Activated CD4-positive, alpha-beta T cell treated with anti-CD3 and anti-CD28 coated beads, Interleukin-2, amount 50 U/mL, for 24 hours (primary cell): Measurements from ENCODE around the gene CNTNAP3B.
"Not testable (repeated sequence)": the region's sequence is repeated elsewhere in the genome, so short reads cannot be mapped to it uniquely, and the experiment has no call there.

ENCODE experiments used
- DNase-seq, 2 donors: peaks; one replicate each; pipeline ENCODE4 v3.0.0-alpha.2; 2020; ENCODE audit warnings: low read depth in 1 of 2, low spot score in 1 of 2

Gene CNTNAP3B

GRCh38 chr9:41977965-41978600 is 151.1 kb downstream of the CNTNAP3B start:
- DNase-seq: not testable (repeated sequence)

GRCh38 chr9:41974906-41975305 is 154.3 kb downstream of the CNTNAP3B start:
- not testable (repeated sequence) for DNase-seq

GRCh38 chr9:41953007-41953406 is 176.2 kb downstream of the CNTNAP3B start:
- not testable (repeated sequence) for DNase-seq

DNA sequence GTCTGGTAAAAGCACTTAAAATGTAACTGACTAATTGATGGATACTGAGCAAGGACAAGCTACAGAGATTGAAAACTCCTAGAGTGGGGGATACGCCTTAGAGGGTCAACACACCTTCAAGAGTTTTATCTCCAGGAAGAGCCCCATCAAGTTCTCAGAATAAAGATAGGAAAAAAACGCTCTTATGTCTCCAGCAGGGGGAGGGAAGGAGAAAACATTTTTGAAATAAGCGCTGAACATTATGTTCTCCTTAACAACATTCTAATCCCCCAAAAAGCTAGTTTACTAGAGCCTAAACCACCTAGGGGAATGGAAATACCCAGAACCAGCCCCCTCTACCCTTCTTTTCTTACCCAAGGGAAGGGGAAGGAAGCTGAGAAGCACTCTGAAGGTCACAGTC is 187.5 kb downstream of the CNTNAP3B start:
- not testable (repeated sequence) for DNase-seq

DNA sequence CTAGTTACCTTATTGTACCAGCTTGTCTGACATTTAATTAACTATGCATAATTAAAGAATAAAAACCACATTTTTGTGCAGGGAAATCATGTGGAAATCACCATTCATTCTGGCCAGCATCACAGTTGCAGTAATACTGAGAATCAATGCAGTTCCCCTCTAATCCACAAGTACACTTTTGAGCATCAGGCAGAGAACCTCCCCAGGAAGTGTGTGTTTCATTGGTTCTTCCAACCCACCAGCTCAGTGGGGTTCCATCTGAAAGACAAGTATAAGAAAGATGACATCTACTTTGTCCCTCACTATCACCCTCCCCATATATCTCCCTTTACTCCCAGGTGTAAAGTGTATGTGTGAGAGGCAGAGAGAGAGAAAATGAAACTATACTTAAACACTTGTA is 191.1 kb downstream of the CNTNAP3B start:
- DNase-seq: not testable (repeated sequence)

GRCh38 chr9:41935727-41936126 is 193.5 kb downstream of the CNTNAP3B start:
- not testable (repeated sequence) for DNase-seq

DNA sequence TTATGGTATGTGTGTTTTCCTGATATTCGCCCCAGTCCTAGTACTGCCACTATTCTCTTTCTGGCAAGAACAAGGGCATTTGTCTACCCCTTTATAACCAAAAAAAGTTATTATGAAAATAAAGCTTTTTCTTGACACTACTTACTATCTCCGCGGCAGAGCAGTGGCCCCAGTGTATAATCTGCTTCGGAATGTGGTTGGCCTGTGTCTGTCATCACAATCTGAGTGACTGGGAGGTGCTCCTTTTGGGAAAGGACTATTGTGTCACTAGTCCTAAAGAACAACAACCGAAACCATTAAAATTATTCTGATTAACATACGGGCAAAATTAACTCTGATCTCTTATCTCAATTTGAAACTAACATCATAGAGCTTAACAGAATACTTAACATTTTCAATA is 200.1 kb downstream of the CNTNAP3B start:
- DNase-seq: not testable (repeated sequence)

- not testable (repeated sequence) for DNase-seq
These were observed 211.9 kb downstream of the CNTNAP3B start for GRCh38 chr9:41917374-41917773.

DNA sequence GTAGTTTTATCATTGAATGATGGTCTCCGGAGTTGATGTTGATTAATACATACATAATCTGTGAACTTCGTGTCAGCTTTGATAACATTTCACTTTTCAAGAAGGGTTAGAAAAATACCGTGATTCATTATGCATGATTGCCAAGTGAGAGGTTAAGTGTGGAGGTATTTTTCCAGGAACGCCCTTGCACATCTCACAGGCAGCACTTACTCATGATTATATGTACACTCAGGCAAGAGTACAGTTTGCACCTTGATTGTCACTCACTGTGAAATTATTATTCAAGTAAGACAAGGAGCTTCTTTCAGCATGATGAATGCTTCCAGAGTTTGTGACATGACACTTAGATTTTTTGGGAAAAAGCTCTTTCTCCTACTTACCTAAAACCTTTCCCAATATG is 223.7 kb downstream of the CNTNAP3B start:
- DNase-seq: not testable (repeated sequence)

DNA sequence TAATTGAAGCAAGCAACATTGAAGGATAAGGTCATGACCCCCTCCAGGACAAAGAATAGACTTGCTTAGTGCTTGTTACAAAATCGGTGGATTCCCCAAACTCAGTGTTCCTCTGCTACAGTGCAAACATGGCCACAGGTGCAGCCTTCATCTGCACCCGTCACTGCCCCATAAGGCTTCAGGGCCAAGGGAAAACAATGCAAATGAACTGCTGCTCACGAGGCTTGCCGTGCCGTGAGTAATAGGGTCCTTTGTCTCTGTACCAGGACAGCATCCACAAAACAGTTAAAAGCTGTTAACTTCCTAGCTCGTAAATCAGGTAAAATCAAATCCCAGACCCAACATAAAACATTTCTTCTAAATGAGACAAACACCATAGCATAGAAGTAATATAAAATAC is 226.5 kb downstream of the CNTNAP3B start:
- not testable (repeated sequence) for DNase-seq

- not testable (repeated sequence) for DNase-seq
These were observed 230.4 kb downstream of the CNTNAP3B start for GRCh38 chr9:41898720-41899343.

DNA sequence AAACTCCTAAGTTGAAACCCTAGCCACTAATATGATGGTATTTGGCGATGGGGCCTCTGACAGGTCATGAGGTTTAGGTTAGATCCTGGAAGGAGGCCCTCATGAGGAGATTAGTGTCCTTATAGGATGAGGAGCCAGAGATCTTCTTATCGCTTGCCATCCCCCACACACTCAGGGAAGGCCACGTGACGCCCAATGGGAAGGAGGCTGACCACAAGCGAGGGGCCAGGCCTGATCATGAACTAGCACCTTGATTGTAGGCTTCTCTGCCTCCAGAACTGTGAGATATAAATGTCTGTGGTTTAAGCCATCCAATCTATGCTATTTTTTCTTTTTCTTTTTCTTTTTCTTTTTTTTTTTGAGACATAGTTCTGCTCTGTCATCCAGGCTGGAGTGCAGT is 254.7 kb downstream of the CNTNAP3B start:
- not testable (repeated sequence) for DNase-seq

GRCh38 chr9:41855422-41855821 is 273.8 kb downstream of the CNTNAP3B start:
- DNase-seq: not testable (repeated sequence)

GRCh38 chr9:41851848-41852740 is 277.1 kb downstream of the CNTNAP3B start:
- not testable (repeated sequence) for DNase-seq

GRCh38 chr9:41847829-41848228 is 281.4 kb downstream of the CNTNAP3B start:
- DNase-seq: not testable (repeated sequence)
